ENCODE results near the gene HRH3. TPM values are rescaled to one million over a fixed set of nuclear protein-coding genes. Genes with fewer than 3 reads are reported as not detected.

HRH3 gene
- total RNA-seq, 2 donors from 2014 or later: 0.18 to 0.51 TPM

DNA sequence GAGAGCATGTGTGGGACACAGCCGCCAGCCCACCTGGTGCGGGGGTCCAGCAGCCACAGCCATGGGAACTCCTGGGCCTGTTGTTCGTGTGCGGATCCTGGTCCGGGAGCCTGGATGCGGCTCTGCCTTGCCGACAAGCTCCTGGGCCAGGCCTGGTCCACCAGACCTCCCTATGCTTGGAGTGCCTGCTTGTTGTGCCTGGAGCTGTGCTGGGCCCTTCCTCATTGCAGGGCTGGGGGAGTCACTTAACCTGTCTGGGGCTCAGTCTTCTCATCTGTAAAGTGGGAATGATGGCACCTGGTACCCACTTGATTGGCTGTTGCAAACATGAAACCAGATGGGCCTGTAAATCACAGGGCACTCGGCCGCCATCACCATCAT is 15.7 kb upstream of the HRH3 start:
- WGBS: 92% methylated on average over 9 of the region's 9 CpGs
- Histone ChIP-seq H3K27ac (peak overlapping the region; percentile 20 to 25), H3K36me3 (no peaks in the 10 kb centered on the region), H3K4me3 (no peak overlapping the region), H3K27me3 (replicated peaks; ENCODE audit: insufficient read depth) (no peaks in the 10 kb centered on the region), H3K9me3 (no peaks in the 10 kb centered on the region), H3K4me1 (replicated peaks) (peaks cover 23% of the 10 kb centered on the region)
- no peak for DNase-seq (ENCODE audit: low spot score)
- TF ChIP-seq, protein P1, sequence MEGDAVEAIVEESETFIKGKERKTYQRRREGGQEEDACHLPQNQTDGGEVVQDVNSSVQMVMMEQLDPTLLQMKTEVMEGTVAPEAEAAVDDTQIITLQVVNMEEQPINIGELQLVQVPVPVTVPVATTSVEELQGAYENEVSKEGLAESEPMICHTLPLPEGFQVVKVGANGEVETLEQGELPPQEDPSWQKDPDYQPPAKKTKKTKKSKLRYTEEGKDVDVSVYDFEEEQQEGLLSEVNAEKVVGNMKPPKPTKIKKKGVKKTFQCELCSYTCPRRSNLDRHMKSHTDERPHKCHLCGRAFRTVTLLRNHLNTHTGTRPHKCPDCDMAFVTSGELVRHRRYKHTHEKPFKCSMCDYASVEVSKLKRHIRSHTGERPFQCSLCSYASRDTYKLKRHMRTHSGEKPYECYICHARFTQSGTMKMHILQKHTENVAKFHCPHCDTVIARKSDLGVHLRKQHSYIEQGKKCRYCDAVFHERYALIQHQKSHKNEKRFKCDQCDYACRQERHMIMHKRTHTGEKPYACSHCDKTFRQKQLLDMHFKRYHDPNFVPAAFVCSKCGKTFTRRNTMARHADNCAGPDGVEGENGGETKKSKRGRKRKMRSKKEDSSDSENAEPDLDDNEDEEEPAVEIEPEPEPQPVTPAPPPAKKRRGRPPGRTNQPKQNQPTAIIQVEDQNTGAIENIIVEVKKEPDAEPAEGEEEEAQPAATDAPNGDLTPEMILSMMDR (IDR thresholded peaks at IDR 0.05): no peak
- TF ChIP-seq POLR2AphosphoS5 (IDR thresholded peaks at IDR 0.05) (no peak), POLR2A (IDR thresholded peaks at IDR 0.05) (no peak)
- intact Hi-C loops (cut with DNase I): no loop called here

DNA sequence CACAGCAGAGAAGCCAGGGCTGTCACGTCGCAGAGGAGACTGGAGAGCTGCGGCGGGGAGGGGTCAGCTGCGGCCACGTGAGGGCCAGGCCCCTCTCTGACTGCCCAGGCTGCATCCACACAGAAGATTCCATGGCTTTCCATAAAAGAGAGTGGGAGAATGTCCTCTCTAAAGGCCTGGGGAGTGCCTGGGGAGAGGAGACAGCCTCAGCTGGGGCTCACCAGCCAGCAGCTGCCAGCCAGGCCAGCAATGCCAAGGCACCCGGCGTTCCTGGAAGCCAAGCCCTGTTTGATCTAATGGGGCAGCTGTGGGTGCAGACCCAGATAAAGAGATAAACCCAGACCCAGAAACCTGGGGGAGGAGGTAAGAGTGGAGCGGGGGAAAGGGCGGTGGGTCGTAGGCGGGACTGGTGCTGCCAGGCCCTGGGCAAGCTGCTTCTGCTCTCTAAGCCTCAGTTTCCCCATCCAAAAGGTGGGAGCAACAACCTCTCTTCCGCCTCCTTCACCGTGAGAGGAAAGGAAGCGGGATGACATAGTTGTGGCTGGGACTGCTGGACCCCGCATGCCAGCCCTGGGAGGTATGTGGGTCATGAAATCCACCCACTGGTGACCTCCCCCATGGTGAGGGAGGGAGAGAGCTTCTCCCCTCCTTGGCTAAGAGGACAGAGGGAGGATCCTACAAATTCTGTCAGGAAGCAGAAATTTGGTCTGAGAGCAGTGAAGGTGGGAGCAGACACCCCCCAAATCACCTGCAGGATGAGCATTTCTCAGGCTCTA is 15.1 kb upstream of the HRH3 start:
- peak; percentile 48 for DNase-seq (ENCODE audit: low spot score)
- TF ChIP-seq POLR2A (IDR thresholded peaks at IDR 0.05): no peak
- TF ChIP-seq POLR2AphosphoS5 (IDR thresholded peaks at IDR 0.05): peak; percentile 31
- TF ChIP-seq, protein P1 (IDR thresholded peaks at IDR 0.05): no peak
- Histone ChIP-seq H3K4me3 (no peak overlapping the region), H3K4me1 (replicated peaks) (peaks cover 23% of the 10 kb centered on the region), H3K27me3 (replicated peaks; ENCODE audit: insufficient read depth) (no peaks in the 10 kb centered on the region), H3K9me3 (no peaks in the 10 kb centered on the region), H3K36me3 (no peaks in the 10 kb centered on the region), H3K27ac (peak overlapping the region; percentile 20 to 25)
- intact Hi-C loops (cut with DNase I): no loop called here
- 54% methylated on average over 16 of the region's 16 CpGs for WGBS

DNA sequence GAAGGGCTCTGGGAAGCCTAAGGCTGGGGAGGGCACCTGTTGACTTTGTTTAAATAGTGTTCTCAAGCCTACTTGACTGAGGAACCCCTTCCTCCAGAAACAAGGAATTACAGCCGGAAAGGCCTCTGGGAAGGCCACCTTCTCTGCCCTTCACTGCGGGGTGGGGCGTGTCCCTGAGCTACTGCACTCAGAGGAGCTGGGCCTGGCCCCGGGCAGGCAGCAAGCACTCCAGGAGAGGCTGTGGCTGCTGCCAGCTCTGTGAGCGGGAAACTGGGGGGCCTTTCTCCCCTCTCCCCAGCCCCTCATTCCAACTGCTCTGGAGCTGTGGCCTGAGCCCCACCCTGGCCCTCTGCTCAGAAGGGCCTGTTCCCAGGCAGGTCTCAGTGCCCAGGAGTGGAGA is 14.3 kb upstream of the HRH3 start:
- intact Hi-C loops (cut with DNase I): no loop called here
- WGBS: 57% methylated on average over 5 of the region's 5 CpGs
- Histone ChIP-seq H3K27ac (peak overlapping the region in 1 of 2 donors; percentile 25), H3K27me3 (replicated peaks; ENCODE audit: insufficient read depth) (no peaks in the 10 kb centered on the region), H3K4me3 (no peak overlapping the region), H3K36me3 (no peaks in the 10 kb centered on the region), H3K4me1 (replicated peaks) (peaks cover 23% of the 10 kb centered on the region), H3K9me3 (no peaks in the 10 kb centered on the region)
- TF ChIP-seq POLR2A (IDR thresholded peaks at IDR 0.05) (no peak), POLR2AphosphoS5 (IDR thresholded peaks at IDR 0.05) (no peak)
- TF ChIP-seq, protein P1 (IDR thresholded peaks at IDR 0.05): no peak
- DNase-seq (ENCODE audit: low spot score): no peak

- Histone ChIP-seq H3K27me3 (replicated peaks; ENCODE audit: insufficient read depth) (no peaks in the 10 kb centered on the region), H3K4me3 (no peak overlapping the region), H3K9me3 (no peaks in the 10 kb centered on the region), H3K4me1 (replicated peaks) (peaks cover 23% of the 10 kb centered on the region), H3K27ac (peak overlapping the region in 1 of 2 donors; percentile 8), H3K36me3 (no peaks in the 10 kb centered on the region)
- TF ChIP-seq POLR2AphosphoS5 (IDR thresholded peaks at IDR 0.05) (no peak), POLR2A (IDR thresholded peaks at IDR 0.05) (no peak)
- TF ChIP-seq, protein P1 (IDR thresholded peaks at IDR 0.05): no peak
- intact Hi-C loops (cut with DNase I): no loop called here
- no peak for DNase-seq (ENCODE audit: low spot score)
- 90% methylated on average over 4 of the region's 4 CpGs for WGBS
Measured at GRCh38 chr20:62233684-62234083, 13.6 kb upstream of the HRH3 start.

All from prostate gland (tissue), 2 donors.